Stimulated activated naive CD8-positive, alpha-beta T cell treated with anti-CD3 and anti-CD28 coated beads, Interleukin-15, Interleukin-2, amounts not matched to agents 100 ng/mL and 50 ng/mL, for 24 hours (primary cell): ENCODE results near the gene TUT1.
"Not testable (repeated sequence)": the region's sequence is repeated elsewhere in the genome, so short reads cannot be mapped to it uniquely, and the experiment has no call there.

ENCODE experiments used
- H3K27ac Mint-ChIP-seq: one replicate; pipeline ENCODE4 v1.8.0; 2021; ENCODE audit warnings: mild to moderate bottlenecking, mixed read lengths
- H3K27me3 Mint-ChIP-seq: one replicate; pipeline ENCODE4 v1.8.0; 2021; ENCODE audit warnings: mixed read lengths
- H3K36me3 Mint-ChIP-seq: one replicate; pipeline ENCODE4 v1.8.0; 2021; ENCODE audit warnings: low read depth, mixed read lengths
- H3K4me1 Mint-ChIP-seq: one replicate; pipeline ENCODE4 v1.8.0; 2021; ENCODE audit warnings: low read depth, mixed read lengths
- H3K4me3 Mint-ChIP-seq: one replicate; pipeline ENCODE4 v1.8.0; 2021; ENCODE audit warnings: mild to moderate bottlenecking, mixed read lengths
- H3K9me3 Mint-ChIP-seq: one replicate; pipeline ENCODE4 v1.8.0; 2021; ENCODE audit warnings: mixed read lengths

The TUT1 gene

GRCh38 chr11:62559204-62559603, 32.1 kb downstream of the TUT1 start:
- Mint-ChIP-seq H3K36me3 (peaks cover 69% of the 10 kb centered on the region), H3K27ac (peak overlapping the region; percentile 87)

GRCh38 chr11:62558669-62559068, 32.7 kb downstream of the TUT1 start:
- H3K4me1 Mint-ChIP-seq, result peaks cover 90% of the 10 kb centered on the region
- H3K36me3 Mint-ChIP-seq, result peaks cover 69% of the 10 kb centered on the region
- peak overlapping the region; percentile 96 for H3K27ac Mint-ChIP-seq
- no peaks in the 10 kb centered on the region for H3K27me3 Mint-ChIP-seq
- H3K4me3 Mint-ChIP-seq, result no peak overlapping the region
- H3K9me3 Mint-ChIP-seq, result no peaks in the 10 kb centered on the region

More at GRCh38 chr11:62559204-62559603, 32.1 kb downstream of the TUT1 start:
- H3K27me3 Mint-ChIP-seq, result no peaks in the 10 kb centered on the region
- peaks cover 88% of the 10 kb centered on the region for H3K4me1 Mint-ChIP-seq
- H3K4me3 Mint-ChIP-seq, result peak overlapping the region; percentile 13
- H3K9me3 Mint-ChIP-seq, result no peaks in the 10 kb centered on the region

GRCh38 chr11:62556875-62557631, 34.3 kb downstream of the TUT1 start:
- no peaks in the 10 kb centered on the region for H3K9me3 Mint-ChIP-seq
- H3K27me3 Mint-ChIP-seq, result no peaks in the 10 kb centered on the region
- H3K4me3 Mint-ChIP-seq, result peak overlapping the region; percentile 74
- peaks cover 98% of the 10 kb centered on the region for H3K4me1 Mint-ChIP-seq
- peaks cover 57% of the 10 kb centered on the region for H3K36me3 Mint-ChIP-seq
- peak overlapping the region; percentile 96 for H3K27ac Mint-ChIP-seq

- H3K4me3 Mint-ChIP-seq, result peak overlapping the region; percentile 74
- H3K27me3 Mint-ChIP-seq, result no peaks in the 10 kb centered on the region
- peak overlapping the region; percentile 96 for H3K27ac Mint-ChIP-seq
- H3K4me1 Mint-ChIP-seq, result peaks cover 99% of the 10 kb centered on the region
- no peaks in the 10 kb centered on the region for H3K9me3 Mint-ChIP-seq
- H3K36me3 Mint-ChIP-seq, result peaks cover 50% of the 10 kb centered on the region
Observed at GRCh38 chr11:62556108-62556874, 35.0 kb downstream of the TUT1 start.

- Mint-ChIP-seq H3K4me1 (peaks cover 100% of the 10 kb centered on the region), H3K9me3 (no peaks in the 10 kb centered on the region), H3K27ac (peak overlapping the region; percentile 96), H3K27me3 (no peaks in the 10 kb centered on the region), H3K36me3 (peaks cover 44% of the 10 kb centered on the region), H3K4me3 (peak overlapping the region; percentile 74)
Observed at GRCh38 chr11:62555464-62556107, 35.7 kb downstream of the TUT1 start.

- Mint-ChIP-seq H3K4me3 (peak overlapping the region; percentile 32), H3K36me3 (peaks cover 34% of the 10 kb centered on the region), H3K27me3 (no peaks in the 10 kb centered on the region), H3K4me1 (peaks cover 99% of the 10 kb centered on the region), H3K9me3 (no peaks in the 10 kb centered on the region), H3K27ac (peak overlapping the region; percentile 96)
Observed at GRCh38 chr11:62554387-62555167, 36.7 kb downstream of the TUT1 start.

GRCh38 chr11:62553839-62554361, 37.4 kb downstream of the TUT1 start:
- Mint-ChIP-seq H3K4me1 (peaks cover 93% of the 10 kb centered on the region), H3K27ac (peak overlapping the region; percentile 96), H3K9me3 (no peaks in the 10 kb centered on the region), H3K27me3 (no peaks in the 10 kb centered on the region), H3K4me3 (peak overlapping the region; percentile 49), H3K36me3 (peaks cover 27% of the 10 kb centered on the region)

GRCh38 chr11:62553080-62553838, 38.1 kb downstream of the TUT1 start:
- Mint-ChIP-seq H3K36me3 (peaks cover 22% of the 10 kb centered on the region), H3K4me3 (peak overlapping the region; percentile 49), H3K27me3 (no peaks in the 10 kb centered on the region), H3K9me3 (no peaks in the 10 kb centered on the region), H3K27ac (peak overlapping the region; percentile 96), H3K4me1 (peaks cover 90% of the 10 kb centered on the region)

- Mint-ChIP-seq H3K27ac (peak overlapping the region; percentile 96), H3K4me3 (peak overlapping the region; percentile 49), H3K4me1 (peaks cover 90% of the 10 kb centered on the region), H3K27me3 (no peaks in the 10 kb centered on the region), H3K36me3 (peaks cover 17% of the 10 kb centered on the region), H3K9me3 (no peaks in the 10 kb centered on the region)
Observed at GRCh38 chr11:62552485-62553079, 38.7 kb downstream of the TUT1 start.

- Mint-ChIP-seq H3K4me1 (peaks cover 82% of the 10 kb centered on the region), H3K36me3 (peaks cover 12% of the 10 kb centered on the region), H3K27ac (peak overlapping the region; percentile 96)
- H3K4me3 Mint-ChIP-seq, H3K9me3 Mint-ChIP-seq, H3K27me3 Mint-ChIP-seq: not testable (repeated sequence)
Observed at GRCh38 chr11:62550478-62550877, 40.8 kb downstream of the TUT1 start.

GRCh38 chr11:62548545-62549335, 42.6 kb downstream of the TUT1 start:
- no peaks in the 10 kb centered on the region for H3K9me3 Mint-ChIP-seq
- H3K27ac Mint-ChIP-seq, result no peak overlapping the region
- peaks cover 82% of the 10 kb centered on the region for H3K4me1 Mint-ChIP-seq
- no peak overlapping the region for H3K4me3 Mint-ChIP-seq
- H3K27me3 Mint-ChIP-seq, result no peaks in the 10 kb centered on the region
- no peaks in the 10 kb centered on the region for H3K36me3 Mint-ChIP-seq

- peaks cover 82% of the 10 kb centered on the region for H3K4me1 Mint-ChIP-seq
- H3K4me3 Mint-ChIP-seq, result peak overlapping the region; percentile 6
- no peak overlapping the region for H3K27ac Mint-ChIP-seq
- H3K27me3 Mint-ChIP-seq, result no peaks in the 10 kb centered on the region
- H3K36me3 Mint-ChIP-seq, result no peaks in the 10 kb centered on the region
- no peaks in the 10 kb centered on the region for H3K9me3 Mint-ChIP-seq
Observed at GRCh38 chr11:62547691-62548281, 43.5 kb downstream of the TUT1 start.
